NT2/D1 (cell line): ENCODE results near the gene CPLANE1.
"Not testable (repeated sequence)": the region's sequence is repeated elsewhere in the genome, so short reads cannot be mapped to it uniquely, and the experiment has no call there.

Experiments used
- DNase-seq: peaks from one replicate; pipeline ENCODE4 v3.0.0-alpha.2; 2011; ENCODE audit warnings: low read depth, low spot score
- H3K27me3 ChIP-seq: 2 replicates; pipeline ENCODE4 v1.6.0; 2011; ENCODE audit warnings: mild to moderate bottlenecking; ENCODE audit not compliant: insufficient read length, insufficient read depth
- H3K36me3 ChIP-seq: 2 replicates; pipeline ENCODE4 v1.6.1; 2011; ENCODE audit warnings: mild to moderate bottlenecking, low read length, mixed read lengths; ENCODE audit not compliant: insufficient read depth, insufficient read length
- H3K4me1 ChIP-seq: 2 replicates; pipeline ENCODE4 v1.5.1; 2011; ENCODE audit not compliant: insufficient read depth, insufficient read length
- H3K4me3 ChIP-seq: 2 replicates; pipeline ENCODE4 v1.5.1; 2011; ENCODE audit warnings: low read depth; ENCODE audit not compliant: insufficient read length
- H3K9ac ChIP-seq: 2 replicates; pipeline ENCODE4 v1.6.0; 2011; ENCODE audit warnings: low read depth; ENCODE audit not compliant: insufficient read length
- H3K9me3 ChIP-seq: 2 replicates; pipeline ENCODE4 v1.5.1; 2011; ENCODE audit warnings: mild to moderate bottlenecking, low read length; ENCODE audit not compliant: insufficient read depth
- SUZ12 ChIP-seq: IDR thresholded peaks from 2 replicates; pipeline ENCODE4 v1.6.1; 2011; ENCODE audit not compliant: insufficient read length, insufficient read depth; ENCODE audit errors: extremely low read depth
- YY1 ChIP-seq: IDR thresholded peaks from 2 replicates; pipeline ENCODE4 v1.6.1; 2011; ENCODE audit not compliant: insufficient read length, insufficient read depth
- ZNF274 ChIP-seq: IDR thresholded peaks from 2 replicates; pipeline ENCODE4 v1.6.1; 2011; ENCODE audit warnings: mild to moderate bottlenecking, low read depth, low read length

Gene CPLANE1

DNA sequence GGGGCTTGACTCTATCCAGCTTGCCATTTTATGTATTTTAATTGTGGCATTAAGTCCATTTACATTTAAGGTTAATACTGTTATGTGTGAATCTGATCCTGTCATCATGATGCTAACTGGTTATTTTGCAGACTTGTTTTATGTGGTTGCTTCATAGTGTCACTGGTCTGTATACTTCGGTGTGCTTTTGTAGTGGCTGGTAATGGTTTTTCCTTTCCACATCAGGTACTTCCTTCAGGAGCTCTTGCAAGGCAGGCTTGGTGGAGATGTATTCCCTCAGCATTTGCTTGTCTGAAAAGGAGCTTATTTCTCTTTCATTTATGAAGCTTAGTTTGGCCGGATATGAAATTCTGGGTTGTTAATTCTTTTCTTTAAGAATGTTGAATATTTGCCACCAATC, 145.9 kb downstream of the CPLANE1 start:
- TF ChIP-seq YY1 (no peak), ZNF274 (no peak), SUZ12 (no peak)
- H3K27me3 ChIP-seq: no peaks in the 10 kb centered on the region
- H3K36me3 ChIP-seq: peaks cover 15% of the 10 kb centered on the region
- no peak for DNase-seq
- no peak overlapping the region for H3K4me3 ChIP-seq
- peaks cover 6% of the 10 kb centered on the region; the same call in 1 of the 2 replicates for H3K9me3 ChIP-seq
- no peaks in the 10 kb centered on the region for H3K4me1 ChIP-seq
- no peak overlapping the region for H3K9ac ChIP-seq

DNA sequence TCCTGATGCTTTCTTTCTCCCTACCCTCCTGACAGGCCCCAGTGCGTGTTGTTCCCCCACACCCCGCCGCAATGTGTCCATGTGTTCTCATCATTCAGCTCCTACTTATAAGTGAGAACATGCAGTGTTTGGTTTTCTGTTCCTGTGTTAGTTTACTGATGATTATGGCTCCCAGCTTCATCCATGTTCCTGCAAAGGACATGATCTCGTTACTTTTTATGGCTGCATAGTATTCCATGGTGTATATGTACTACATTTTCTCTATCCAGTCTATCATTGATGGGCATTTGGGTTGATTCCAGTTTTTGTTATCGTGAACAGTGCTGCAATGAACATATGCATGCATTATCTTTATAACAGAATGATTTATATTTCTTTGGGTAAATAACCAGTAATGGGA, 149.9 kb downstream of the CPLANE1 start:
- not testable (repeated sequence) for H3K4me1 ChIP-seq, H3K27me3 ChIP-seq, H3K9ac ChIP-seq, H3K36me3 ChIP-seq, H3K4me3 ChIP-seq, DNase-seq, H3K9me3 ChIP-seq

DNA sequence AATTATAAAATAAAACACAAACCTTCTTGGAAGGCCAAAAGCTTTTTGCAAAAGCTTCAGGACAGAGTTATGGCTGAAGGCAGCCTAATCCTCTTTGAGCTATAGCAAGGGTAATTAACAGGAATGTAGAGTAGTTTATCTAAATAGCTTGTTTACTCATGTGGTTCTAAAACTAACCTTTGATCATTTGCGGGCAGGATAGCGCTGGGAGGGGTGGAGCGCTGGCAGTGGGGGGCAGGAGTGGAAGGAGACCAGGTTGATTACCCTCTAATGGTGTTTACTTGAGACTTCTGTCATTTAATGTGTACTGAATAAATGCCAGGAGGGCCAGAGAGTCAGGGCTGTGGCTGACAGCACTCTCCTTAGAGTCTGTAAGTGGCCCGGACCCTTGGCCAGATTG, 155.4 kb downstream of the CPLANE1 start:
- H3K9ac ChIP-seq, H3K27me3 ChIP-seq, H3K36me3 ChIP-seq, H3K9me3 ChIP-seq, H3K4me1 ChIP-seq, DNase-seq, H3K4me3 ChIP-seq: not testable (repeated sequence)

DNA sequence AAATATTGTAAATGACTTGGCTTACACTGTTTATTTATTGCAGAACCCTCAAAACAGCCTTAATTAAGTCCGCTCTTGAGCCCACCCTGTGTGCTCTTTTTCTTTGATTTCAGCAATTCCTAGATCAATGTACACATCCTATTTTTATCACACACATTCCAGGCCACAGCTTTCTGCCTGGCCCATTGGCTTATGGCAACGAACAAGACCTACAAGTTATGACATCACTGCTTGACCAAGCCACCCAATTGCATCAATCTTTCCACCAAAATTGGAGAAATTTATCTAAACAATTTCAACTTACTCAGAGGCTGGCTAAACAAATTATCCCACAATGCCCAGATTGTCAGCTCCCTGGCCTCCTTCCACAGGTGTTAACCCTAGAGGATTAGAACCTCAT, 158.4 kb downstream of the CPLANE1 start:
- no peaks in the 10 kb centered on the region for H3K27me3 ChIP-seq
- H3K36me3 ChIP-seq: no peaks in the 10 kb centered on the region
- DNase-seq: no peak
- TF ChIP-seq SUZ12 (no peak), ZNF274 (no peak), YY1 (no peak)
- peaks cover 12% of the 10 kb centered on the region; the same call in 1 of the 2 replicates for H3K9me3 ChIP-seq
- no peak overlapping the region for H3K4me3 ChIP-seq
- H3K4me1 ChIP-seq: no peaks in the 10 kb centered on the region
- H3K9ac ChIP-seq: no peak overlapping the region

DNA sequence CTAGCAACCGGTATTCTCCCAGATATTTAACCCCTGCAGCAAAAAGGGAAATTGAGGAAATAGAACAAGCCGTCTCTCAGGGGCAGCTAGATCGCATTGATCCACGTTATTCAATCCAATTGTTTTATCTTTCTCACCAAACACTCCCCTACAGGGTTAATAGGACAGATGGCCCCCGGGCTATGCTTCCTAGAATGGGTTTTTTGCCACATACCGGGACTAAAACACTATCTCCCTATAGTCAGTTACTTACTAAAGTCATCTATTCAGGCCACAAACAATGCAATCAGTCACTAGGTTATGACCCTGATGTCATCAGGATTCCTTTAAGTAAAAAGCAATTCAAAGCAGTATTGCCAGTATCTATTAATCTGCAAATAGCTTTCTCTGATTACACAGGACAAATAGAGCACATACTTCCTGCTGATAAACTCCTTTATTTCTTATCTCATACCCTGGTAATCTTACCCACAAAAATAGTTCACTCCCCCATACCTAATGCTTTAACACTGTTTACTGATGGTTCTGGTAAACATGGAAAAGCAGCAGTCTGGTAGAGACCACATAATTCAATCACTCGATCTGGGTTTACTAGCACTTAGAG, 159.0 kb downstream of the CPLANE1 start:
- no peaks in the 10 kb centered on the region for H3K36me3 ChIP-seq
- no peak for DNase-seq
- TF ChIP-seq YY1 (no peak), ZNF274 (no peak), SUZ12 (no peak)

DNA sequence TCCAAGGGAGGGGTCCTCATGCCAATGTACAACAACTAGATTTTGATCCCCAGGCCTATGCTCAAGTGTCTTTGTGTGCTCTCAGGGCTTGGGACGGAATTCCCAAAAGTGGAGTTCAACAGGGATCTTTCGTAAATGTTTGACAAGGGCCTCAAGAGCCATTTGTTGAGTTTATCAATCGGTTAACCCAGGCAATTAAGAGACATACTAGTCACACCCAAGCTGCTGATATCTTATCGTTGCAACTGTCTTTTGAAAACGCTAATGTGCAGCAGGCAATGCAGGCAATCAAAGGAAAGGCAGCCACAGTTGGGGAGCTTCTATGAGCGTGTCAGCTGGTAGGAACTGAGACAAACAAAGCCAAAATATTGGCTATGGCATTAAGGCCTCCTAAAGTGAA, 161.2 kb downstream of the CPLANE1 start:
- Histone ChIP-seq H3K36me3 (no peaks in the 10 kb centered on the region), H3K4me1 (no peaks in the 10 kb centered on the region), H3K4me3 (no peak overlapping the region), H3K9me3 (peaks cover 19% of the 10 kb centered on the region; the same call in 1 of the 2 replicates), H3K27me3 (peaks cover 7% of the 10 kb centered on the region), H3K9ac (no peak overlapping the region)
- no peak for DNase-seq
- TF ChIP-seq SUZ12 (no peak), YY1 (no peak), ZNF274 (no peak)

More for the DNA sequence above, 159.0 kb downstream of the CPLANE1 start:
- peaks cover 3% of the 10 kb centered on the region for H3K27me3 ChIP-seq
- H3K4me1 ChIP-seq: no peaks in the 10 kb centered on the region
- no peak overlapping the region for H3K9ac ChIP-seq
- peaks cover 17% of the 10 kb centered on the region; the same call in 1 of the 2 replicates for H3K9me3 ChIP-seq
- H3K4me3 ChIP-seq: no peak overlapping the region

DNA sequence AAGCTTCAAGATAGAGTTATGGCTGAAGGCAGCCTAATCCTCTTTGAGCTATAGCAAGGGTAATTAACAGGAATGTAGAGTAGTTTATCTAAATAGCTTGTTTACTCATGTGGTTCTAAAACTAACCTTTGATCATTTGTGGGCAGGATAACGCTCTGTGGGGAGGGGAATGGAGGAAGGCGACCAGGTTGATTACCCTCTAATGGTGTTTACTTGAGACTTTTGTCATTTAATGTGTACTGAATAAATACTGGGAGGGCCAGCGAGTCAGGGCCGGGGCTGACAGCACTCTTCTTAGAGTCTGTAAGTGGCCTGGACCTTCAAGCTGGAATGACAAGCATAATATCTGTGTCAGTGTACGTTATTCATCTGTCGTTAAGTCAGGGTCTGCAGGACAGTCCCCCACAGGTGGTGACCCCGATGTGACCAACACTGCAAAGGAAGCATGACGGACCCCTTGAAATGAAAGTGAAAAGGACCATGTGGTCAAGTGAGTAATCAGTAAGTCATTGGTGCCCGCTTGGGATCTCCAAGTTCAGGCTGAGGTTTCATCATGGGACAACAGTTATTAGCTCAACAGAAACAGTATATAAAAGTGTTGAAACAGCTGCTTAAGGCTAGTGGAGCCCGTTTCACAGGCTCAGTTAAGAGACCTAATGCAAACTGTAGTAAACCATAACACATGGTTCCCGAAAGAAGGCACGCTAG, 162.6 kb downstream of the CPLANE1 start:
- Histone ChIP-seq H3K9ac (no peak overlapping the region), H3K27me3 (peaks cover 7% of the 10 kb centered on the region), H3K36me3 (no peaks in the 10 kb centered on the region), H3K4me1 (no peaks in the 10 kb centered on the region), H3K9me3 (peaks cover 19% of the 10 kb centered on the region; the same call in 1 of the 2 replicates), H3K4me3 (no peak overlapping the region)
- TF ChIP-seq SUZ12 (no peak), ZNF274 (no peak), YY1 (no peak)
- no peak for DNase-seq

DNA sequence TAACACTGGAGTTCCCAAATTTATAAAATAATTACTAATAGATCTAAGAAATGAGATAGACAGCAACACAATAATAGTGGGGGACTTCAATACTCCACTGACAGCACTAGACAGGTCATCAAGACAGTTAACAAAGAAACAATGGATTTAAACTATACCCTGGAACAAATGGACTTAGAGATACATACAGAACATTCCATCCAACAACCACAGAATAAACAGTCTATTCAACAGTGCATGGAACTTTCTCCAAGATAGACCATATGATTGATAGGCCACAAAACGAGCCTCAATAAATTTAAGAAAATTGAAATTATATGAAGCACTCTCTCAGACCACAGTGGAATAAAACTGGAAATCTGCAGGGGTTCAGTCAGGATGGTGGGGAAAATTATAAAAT, 163.2 kb downstream of the CPLANE1 start:
- not testable (repeated sequence) for H3K4me3 ChIP-seq, H3K4me1 ChIP-seq, H3K9ac ChIP-seq, H3K27me3 ChIP-seq, DNase-seq, H3K36me3 ChIP-seq
- peaks cover 19% of the 10 kb centered on the region; the same call in 1 of the 2 replicates for H3K9me3 ChIP-seq

DNA sequence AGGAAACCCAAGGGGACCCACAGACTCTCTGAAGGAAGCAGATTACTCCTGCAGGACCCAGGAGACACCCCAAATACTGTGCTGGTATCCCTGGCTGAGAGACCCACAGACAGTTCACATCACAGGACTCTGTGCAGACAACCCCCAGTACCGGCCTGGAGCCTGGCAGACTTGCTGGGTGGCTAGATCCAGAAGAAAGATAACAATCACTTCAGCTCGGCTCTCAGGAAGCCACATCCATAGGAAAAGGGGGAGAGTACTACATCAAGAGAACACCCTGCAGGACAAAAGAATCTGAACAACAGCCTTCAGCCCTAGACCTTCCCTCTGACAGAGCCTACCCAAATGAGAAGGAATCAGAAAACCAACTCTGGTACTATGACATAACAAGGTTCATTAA, 166.2 kb downstream of the CPLANE1 start:
- H3K27me3 ChIP-seq, DNase-seq: not testable (repeated sequence)

More for the DNA sequence above, 166.2 kb downstream of the CPLANE1 start:
- not testable (repeated sequence) for H3K9ac ChIP-seq, H3K4me1 ChIP-seq, H3K4me3 ChIP-seq, H3K36me3 ChIP-seq
- H3K9me3 ChIP-seq: peaks cover 14% of the 10 kb centered on the region; the same call in 1 of the 2 replicates
